Brain microvascular endothelial cell (primary cell): Measurements from ENCODE around the gene LUM.

Experiments used
- DNase-seq: peaks from one replicate; pipeline ENCODE4 v3.0.0-alpha.2; 2020
- H3K27ac ChIP-seq: fragments of 250-450 bp; sonication (Bioruptor Pico); 2 replicates; pipeline ENCODE4 v1.5.1; 2020; ENCODE audit warnings: mild to moderate bottlenecking, moderate library complexity
- H3K27me3 ChIP-seq: fragments of 250-450 bp; sonication (Bioruptor Pico); replicated peaks from 2 replicates; pipeline ENCODE4 v1.5.1; 2020; ENCODE audit warnings: mild to moderate bottlenecking
- H3K36me3 ChIP-seq: fragments of 250-450 bp; sonication (Bioruptor Pico); replicated peaks from 2 replicates; pipeline ENCODE4 v1.5.1; 2020; ENCODE audit warnings: mild to moderate bottlenecking
- H3K4me3 ChIP-seq: 2 replicates; pipeline ENCODE4 v1.5.1; 2011; ENCODE audit warnings: low read depth, mild to moderate bottlenecking, control low read depth, low read length, moderate library complexity
- in situ Hi-C: cut with HindIII; loops from 2 replicates; pipeline ENCODE4 v1.10.0; 2017; ENCODE audit warnings: low sequenced_read_pairs, low pct_ligation_motif_present
- TF ChIP-seq, protein P1 (sequence below): IDR thresholded peaks from 2 replicates; pipeline ENCODE4 v1.5.1; 2011; ENCODE audit warnings: low read depth, mild to moderate bottlenecking, moderate library complexity, low read length, control low read depth, inconsistent platforms; ENCODE audit errors: missing control alignments

LUM gene

DNA sequence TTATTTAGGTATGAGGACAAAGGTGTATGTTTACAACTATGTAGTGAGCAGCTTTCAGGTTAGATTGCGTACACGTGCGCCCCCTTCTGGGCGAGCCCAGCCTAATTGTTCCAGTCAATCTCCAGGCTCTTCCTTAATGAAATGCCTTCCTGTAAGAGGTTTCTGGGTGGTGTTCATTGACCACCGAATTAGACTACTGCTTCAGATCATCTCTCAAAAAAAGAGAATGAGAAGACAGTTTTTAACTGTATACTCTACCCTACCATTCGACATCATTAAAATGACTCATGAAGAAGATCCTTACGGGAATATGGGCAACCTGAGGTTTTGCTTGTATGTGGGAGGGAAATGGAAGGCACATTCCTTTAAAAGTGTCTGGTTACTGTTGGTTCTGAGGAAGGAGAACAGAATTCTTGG, 2.1 kb downstream of the LUM start:
- Histone ChIP-seq H3K27me3 (no peaks in the 10 kb centered on the region), H3K4me3 (no peak overlapping the region), H3K36me3 (no peaks in the 10 kb centered on the region), H3K27ac (no peak overlapping the region)
- in situ Hi-C loops = no loop called here
- DNase-seq = peak; percentile 53
- TF ChIP-seq, protein P1, sequence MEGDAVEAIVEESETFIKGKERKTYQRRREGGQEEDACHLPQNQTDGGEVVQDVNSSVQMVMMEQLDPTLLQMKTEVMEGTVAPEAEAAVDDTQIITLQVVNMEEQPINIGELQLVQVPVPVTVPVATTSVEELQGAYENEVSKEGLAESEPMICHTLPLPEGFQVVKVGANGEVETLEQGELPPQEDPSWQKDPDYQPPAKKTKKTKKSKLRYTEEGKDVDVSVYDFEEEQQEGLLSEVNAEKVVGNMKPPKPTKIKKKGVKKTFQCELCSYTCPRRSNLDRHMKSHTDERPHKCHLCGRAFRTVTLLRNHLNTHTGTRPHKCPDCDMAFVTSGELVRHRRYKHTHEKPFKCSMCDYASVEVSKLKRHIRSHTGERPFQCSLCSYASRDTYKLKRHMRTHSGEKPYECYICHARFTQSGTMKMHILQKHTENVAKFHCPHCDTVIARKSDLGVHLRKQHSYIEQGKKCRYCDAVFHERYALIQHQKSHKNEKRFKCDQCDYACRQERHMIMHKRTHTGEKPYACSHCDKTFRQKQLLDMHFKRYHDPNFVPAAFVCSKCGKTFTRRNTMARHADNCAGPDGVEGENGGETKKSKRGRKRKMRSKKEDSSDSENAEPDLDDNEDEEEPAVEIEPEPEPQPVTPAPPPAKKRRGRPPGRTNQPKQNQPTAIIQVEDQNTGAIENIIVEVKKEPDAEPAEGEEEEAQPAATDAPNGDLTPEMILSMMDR = peak; percentile 79

DNA sequence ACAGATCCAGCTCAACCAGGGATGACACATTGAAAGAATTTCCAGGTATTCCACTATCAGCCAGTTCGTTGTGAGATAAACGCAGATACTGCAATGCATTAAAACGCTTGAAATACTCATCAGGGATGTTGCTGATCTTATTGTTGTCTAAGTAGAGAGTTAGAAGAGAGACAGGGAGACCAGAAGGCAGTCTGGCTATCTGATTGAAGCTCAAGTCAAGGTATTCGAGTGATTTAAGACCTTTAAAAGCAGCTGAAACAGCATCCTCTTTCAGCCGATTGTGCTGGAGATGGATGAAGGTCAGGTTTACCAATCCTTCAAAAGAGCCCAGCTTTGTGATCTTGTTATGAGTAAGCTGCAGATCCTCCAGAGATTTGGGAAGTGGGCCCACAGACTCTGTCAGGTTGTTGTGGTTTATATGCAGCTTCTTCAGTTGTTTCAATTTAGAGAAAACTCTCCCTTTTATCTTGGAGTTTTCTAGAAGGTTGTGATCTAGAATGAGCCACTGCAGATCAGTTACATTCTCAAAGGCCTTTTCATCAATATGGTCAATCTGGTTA, 3.0 kb downstream of the LUM start:
- no peaks in the 10 kb centered on the region for H3K27me3 ChIP-seq
- H3K4me3 ChIP-seq = no peak overlapping the region
- in situ Hi-C loops = no loop called here
- H3K27ac ChIP-seq = no peak overlapping the region
- DNase-seq = no peak
- no peaks in the 10 kb centered on the region for H3K36me3 ChIP-seq
- TF ChIP-seq, protein P1 = no peak

DNA sequence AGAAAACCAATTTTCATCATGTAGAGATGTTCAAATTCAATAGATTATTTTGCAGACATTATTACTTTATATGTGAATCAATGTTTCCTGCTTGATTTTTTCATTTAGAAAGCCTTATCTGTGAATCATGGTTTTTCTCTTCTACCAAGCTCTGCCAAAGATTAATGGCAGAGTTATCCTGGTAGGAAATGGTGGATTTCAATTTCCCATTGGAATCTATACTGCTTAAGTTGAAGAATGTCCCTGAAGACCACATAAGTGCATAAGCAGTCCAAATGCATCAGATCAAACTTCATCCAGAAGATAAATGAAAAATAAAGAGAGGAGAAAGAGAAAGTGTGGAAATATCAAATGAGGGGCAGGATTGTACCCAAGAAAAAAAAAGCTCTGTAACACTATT, 5.0 kb downstream of the LUM start:
- H3K36me3 ChIP-seq = no peaks in the 10 kb centered on the region
- DNase-seq = no peak
- H3K27ac ChIP-seq = no peak overlapping the region
- no peak overlapping the region for H3K4me3 ChIP-seq
- in situ Hi-C loops = no loop called here
- TF ChIP-seq, protein P1 = no peak
- H3K27me3 ChIP-seq = no peaks in the 10 kb centered on the region

DNA sequence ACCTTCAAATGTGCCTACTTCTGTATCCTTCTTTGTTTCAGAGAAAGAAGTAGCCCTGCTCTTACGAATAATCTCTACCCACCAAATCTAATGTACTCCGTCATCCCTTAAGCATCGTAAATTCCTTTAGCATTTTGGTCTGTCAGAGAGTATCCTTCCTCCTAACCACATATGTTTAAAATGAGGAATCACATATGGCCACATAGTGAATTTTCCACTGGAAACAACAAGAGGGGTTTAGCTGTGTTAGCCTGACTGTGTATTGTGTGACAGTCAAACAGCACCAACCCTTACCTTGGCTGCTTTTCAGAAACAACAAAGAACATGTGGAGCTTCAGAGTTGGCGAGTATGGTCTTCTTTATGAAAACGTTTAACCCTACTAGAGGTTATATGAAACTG, 5.5 kb downstream of the LUM start:
- Histone ChIP-seq H3K4me3 (no peak overlapping the region), H3K36me3 (no peaks in the 10 kb centered on the region), H3K27ac (no peak overlapping the region), H3K27me3 (no peaks in the 10 kb centered on the region)
- DNase-seq = no peak
- in situ Hi-C loops = no loop called here
- TF ChIP-seq, protein P1 = no peak

DNA sequence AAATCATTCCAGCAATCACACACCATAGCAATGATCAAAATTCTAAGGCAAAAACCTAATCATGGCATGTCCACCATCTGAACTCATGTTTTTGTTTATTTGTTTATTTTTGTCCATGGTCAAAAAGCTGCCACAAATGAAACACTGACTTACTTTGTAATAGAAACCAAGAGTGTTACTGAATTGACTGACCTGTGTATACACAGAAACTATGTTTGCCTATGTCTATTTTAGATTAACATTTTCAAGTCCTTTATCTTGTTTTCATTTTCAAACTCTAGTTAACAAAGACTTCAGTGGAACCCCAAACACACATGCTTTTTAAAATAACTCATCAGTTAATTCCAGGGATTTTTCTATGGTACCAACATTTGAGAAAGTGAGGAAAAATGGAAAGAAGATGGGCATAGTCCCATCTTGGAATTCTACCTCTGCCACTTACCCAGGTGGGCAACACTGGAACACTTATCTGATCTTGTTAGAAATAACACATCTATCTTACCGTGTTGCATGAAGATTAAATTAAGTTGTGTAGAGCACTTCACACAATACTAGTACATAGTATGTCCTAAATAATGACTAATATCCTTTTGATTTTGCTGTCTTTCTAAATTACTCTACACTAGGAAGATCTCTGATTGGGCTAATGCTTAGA, 6.4 kb downstream of the LUM start:
- no peaks in the 10 kb centered on the region for H3K36me3 ChIP-seq
- no peak overlapping the region for H3K4me3 ChIP-seq
- no peak overlapping the region for H3K27ac ChIP-seq
- TF ChIP-seq, protein P1 = no peak
- in situ Hi-C loops = no loop called here
- H3K27me3 ChIP-seq = no peaks in the 10 kb centered on the region
- DNase-seq = no peak

DNA sequence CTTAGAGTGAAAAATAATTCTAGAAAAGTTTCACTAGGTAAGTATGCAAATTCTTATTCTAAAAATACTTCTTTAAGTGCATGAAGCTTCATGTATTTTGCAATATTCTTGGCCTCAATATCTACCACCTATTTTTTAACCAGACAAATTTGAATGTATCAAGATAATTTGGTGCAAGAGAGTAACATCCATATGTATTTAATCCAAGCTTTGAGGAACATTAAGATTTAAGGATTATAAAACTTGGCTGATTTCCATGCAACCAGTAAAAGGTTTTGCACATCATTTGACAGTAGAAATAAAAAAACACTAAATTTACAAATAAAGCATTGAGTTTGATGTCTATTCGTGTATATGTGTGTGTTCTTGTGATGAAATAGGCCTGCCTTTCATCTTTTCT, 7.7 kb downstream of the LUM start:
- no peak overlapping the region for H3K4me3 ChIP-seq
- no peaks in the 10 kb centered on the region for H3K36me3 ChIP-seq
- DNase-seq = no peak
- H3K27ac ChIP-seq = no peak overlapping the region
- H3K27me3 ChIP-seq = no peaks in the 10 kb centered on the region
- TF ChIP-seq, protein P1 = no peak
- in situ Hi-C loops = no loop called here
